ENCODE data around the gene ELK3.

The ELK3 gene

DNA sequence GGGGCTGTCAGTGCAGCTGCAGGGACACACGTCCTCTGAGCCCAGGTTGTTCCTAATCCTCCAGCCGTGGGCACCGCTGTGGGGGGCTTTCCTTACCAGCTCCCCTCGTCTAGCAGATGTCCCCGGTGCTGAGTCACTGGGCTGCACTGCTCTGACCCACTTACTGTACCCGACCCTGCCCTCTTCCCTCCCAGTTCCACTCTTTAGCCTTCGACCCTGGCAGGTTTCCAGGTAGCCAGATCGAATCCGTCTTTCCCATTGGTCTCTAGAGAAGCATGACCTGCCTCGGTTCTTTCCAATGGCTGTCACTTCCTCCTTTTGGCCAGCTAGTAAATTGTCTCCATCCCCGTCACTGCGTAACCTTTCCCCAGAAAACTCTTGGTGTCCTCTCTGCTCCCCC lies 48.4 kb downstream of the ELK3 start:
- Histone ChIP-seq H3K9ac (ENCODE audit: low read length) (no peak overlapping the region), H4K5ac (ENCODE audit: low read length) (no peak overlapping the region), H2BK15ac (replicated peaks; ENCODE audit: low read depth) (no peak overlapping the region), H3K79me1 (ENCODE audit: low read length) (peaks cover 2% of the 10 kb centered on the region), H3K79me2 (ENCODE audit: control insufficient read depth, insufficient read depth, low read length) (no peaks in the 10 kb centered on the region), H2BK120ac (ENCODE audit: low read depth, low read length) (no peak overlapping the region), H3K27ac (ENCODE audit: low read depth, low read length) (no peak overlapping the region), H3K4me1 (ENCODE audit: control insufficient read depth, low read depth, low read length) (no peaks in the 10 kb centered on the region), H3K4me3 (ENCODE audit: low read length) (no peak overlapping the region), H3K4ac (ENCODE audit: low read depth, low read length) (no peak overlapping the region), H3K18ac (ENCODE audit: low read length) (no peak overlapping the region), H3K27me3 (ENCODE audit: insufficient read depth, low read length, poor library complexity) (no peaks in the 10 kb centered on the region), H2BK5ac (ENCODE audit: low read length) (no peak overlapping the region), H3K36me3 (ENCODE audit: control insufficient read depth, insufficient read depth, low read length) (peaks cover under 1% of the 10 kb centered on the region), H4K8ac (ENCODE audit: low read depth, low read length) (no peak overlapping the region), H3K56ac (ENCODE audit: low read length) (no peak overlapping the region), H2AK5ac (ENCODE audit: low read length) (no peak overlapping the region), H3K4me2 (ENCODE audit: low read length) (no peak overlapping the region), H3K23ac (ENCODE audit: low read length) (no peak overlapping the region)
- no peak for DNase-seq
- no CpG with 5 or more reads among the region's 12 CpGs for WGBS (ENCODE audit: extremely low coverage, insufficient coverage, low lambda C conversion rate)

GRCh38 chr12:96244826-96245225 lies 50.7 kb downstream of the ELK3 start:
- WGBS (ENCODE audit: extremely low coverage, insufficient coverage, low lambda C conversion rate) = no CpG with 5 or more reads among the region's 13 CpGs
- no peak overlapping the region for H2BK5ac ChIP-seq (ENCODE audit: low read length)
- H2AK5ac ChIP-seq (ENCODE audit: low read length) = no peak overlapping the region
- no peak overlapping the region for H2BK15ac ChIP-seq (replicated peaks; ENCODE audit: low read depth)
- no peak overlapping the region for H3K18ac ChIP-seq (ENCODE audit: low read length)
- no peak overlapping the region for H3K27ac ChIP-seq (ENCODE audit: low read depth, low read length)
- no peak overlapping the region for H3K4me2 ChIP-seq (ENCODE audit: low read length)
- no peak overlapping the region for H3K56ac ChIP-seq (ENCODE audit: low read length)
- no peaks in the 10 kb centered on the region for H3K27me3 ChIP-seq (ENCODE audit: insufficient read depth, low read length, poor library complexity)
- peaks cover 3% of the 10 kb centered on the region for H3K36me3 ChIP-seq (ENCODE audit: control insufficient read depth, insufficient read depth, low read length)
- no peak overlapping the region for H3K23ac ChIP-seq (ENCODE audit: low read length)
- H2BK120ac ChIP-seq (ENCODE audit: low read depth, low read length) = no peak overlapping the region
- H3K79me1 ChIP-seq (ENCODE audit: low read length) = no peaks in the 10 kb centered on the region
- H3K79me2 ChIP-seq (ENCODE audit: control insufficient read depth, insufficient read depth, low read length) = no peaks in the 10 kb centered on the region
- no peak overlapping the region for H3K4me3 ChIP-seq (ENCODE audit: low read length)
- no peak overlapping the region for H3K9ac ChIP-seq (ENCODE audit: low read length)
- no peak overlapping the region for H4K5ac ChIP-seq (ENCODE audit: low read length)
- DNase-seq = no peak
- no peak overlapping the region for H3K4ac ChIP-seq (ENCODE audit: low read depth, low read length)
- no peaks in the 10 kb centered on the region for H3K4me1 ChIP-seq (ENCODE audit: control insufficient read depth, low read depth, low read length)
- no peak overlapping the region for H4K8ac ChIP-seq (ENCODE audit: low read depth, low read length)

GRCh38 chr12:96246926-96247505 lies 52.8 kb downstream of the ELK3 start:
- H3K4me2 ChIP-seq (ENCODE audit: low read length) = no peak overlapping the region
- no peaks in the 10 kb centered on the region for H3K79me2 ChIP-seq (ENCODE audit: control insufficient read depth, insufficient read depth, low read length)
- H3K79me1 ChIP-seq (ENCODE audit: low read length) = no peaks in the 10 kb centered on the region
- no CpG with 5 or more reads among the region's 36 CpGs for WGBS (ENCODE audit: extremely low coverage, insufficient coverage, low lambda C conversion rate)
- H3K18ac ChIP-seq (ENCODE audit: low read length) = no peak overlapping the region
- H4K8ac ChIP-seq (ENCODE audit: low read depth, low read length) = no peak overlapping the region
- H3K56ac ChIP-seq (ENCODE audit: low read length) = no peak overlapping the region
- no peak overlapping the region for H3K4ac ChIP-seq (ENCODE audit: low read depth, low read length)
- H2BK120ac ChIP-seq (ENCODE audit: low read depth, low read length) = no peak overlapping the region
- no peak overlapping the region for H3K4me3 ChIP-seq (ENCODE audit: low read length)
- H3K36me3 ChIP-seq (ENCODE audit: control insufficient read depth, insufficient read depth, low read length) = peaks cover 3% of the 10 kb centered on the region
- no peak overlapping the region for H3K9ac ChIP-seq (ENCODE audit: low read length)
- H3K27ac ChIP-seq (ENCODE audit: low read depth, low read length) = no peak overlapping the region
- no peak overlapping the region for H2AK5ac ChIP-seq (ENCODE audit: low read length)
- H2BK15ac ChIP-seq (replicated peaks; ENCODE audit: low read depth) = no peak overlapping the region
- no peak overlapping the region for H2BK5ac ChIP-seq (ENCODE audit: low read length)
- DNase-seq = no peak
- no peak overlapping the region for H3K23ac ChIP-seq (ENCODE audit: low read length)
- no peaks in the 10 kb centered on the region for H3K27me3 ChIP-seq (ENCODE audit: insufficient read depth, low read length, poor library complexity)
- no peak overlapping the region for H4K5ac ChIP-seq (ENCODE audit: low read length)
- H3K4me1 ChIP-seq (ENCODE audit: control insufficient read depth, low read depth, low read length) = no peaks in the 10 kb centered on the region

GRCh38 chr12:96247563-96247962 lies 53.4 kb downstream of the ELK3 start:
- no peak overlapping the region for H2BK15ac ChIP-seq (replicated peaks; ENCODE audit: low read depth)
- no peak overlapping the region for H3K4me2 ChIP-seq (ENCODE audit: low read length)
- no peaks in the 10 kb centered on the region for H3K4me1 ChIP-seq (ENCODE audit: control insufficient read depth, low read depth, low read length)
- H4K8ac ChIP-seq (ENCODE audit: low read depth, low read length) = no peak overlapping the region
- no peak overlapping the region for H3K4ac ChIP-seq (ENCODE audit: low read depth, low read length)
- no peak overlapping the region for H2AK5ac ChIP-seq (ENCODE audit: low read length)
- no peak overlapping the region for H3K4me3 ChIP-seq (ENCODE audit: low read length)
- no peaks in the 10 kb centered on the region for H3K79me1 ChIP-seq (ENCODE audit: low read length)
- H3K23ac ChIP-seq (ENCODE audit: low read length) = no peak overlapping the region
- no peak overlapping the region for H3K56ac ChIP-seq (ENCODE audit: low read length)
- WGBS (ENCODE audit: extremely low coverage, insufficient coverage, low lambda C conversion rate) = no CpG with 5 or more reads among the region's 13 CpGs
- H3K27me3 ChIP-seq (ENCODE audit: insufficient read depth, low read length, poor library complexity) = no peaks in the 10 kb centered on the region
- H3K36me3 ChIP-seq (ENCODE audit: control insufficient read depth, insufficient read depth, low read length) = peaks cover 3% of the 10 kb centered on the region
- no peaks in the 10 kb centered on the region for H3K79me2 ChIP-seq (ENCODE audit: control insufficient read depth, insufficient read depth, low read length)
- H4K5ac ChIP-seq (ENCODE audit: low read length) = no peak overlapping the region
- H3K9ac ChIP-seq (ENCODE audit: low read length) = no peak overlapping the region
- no peak for DNase-seq
- no peak overlapping the region for H3K27ac ChIP-seq (ENCODE audit: low read depth, low read length)
- H3K18ac ChIP-seq (ENCODE audit: low read length) = no peak overlapping the region
- H2BK5ac ChIP-seq (ENCODE audit: low read length) = no peak overlapping the region
- H2BK120ac ChIP-seq (ENCODE audit: low read depth, low read length) = no peak overlapping the region

DNA sequence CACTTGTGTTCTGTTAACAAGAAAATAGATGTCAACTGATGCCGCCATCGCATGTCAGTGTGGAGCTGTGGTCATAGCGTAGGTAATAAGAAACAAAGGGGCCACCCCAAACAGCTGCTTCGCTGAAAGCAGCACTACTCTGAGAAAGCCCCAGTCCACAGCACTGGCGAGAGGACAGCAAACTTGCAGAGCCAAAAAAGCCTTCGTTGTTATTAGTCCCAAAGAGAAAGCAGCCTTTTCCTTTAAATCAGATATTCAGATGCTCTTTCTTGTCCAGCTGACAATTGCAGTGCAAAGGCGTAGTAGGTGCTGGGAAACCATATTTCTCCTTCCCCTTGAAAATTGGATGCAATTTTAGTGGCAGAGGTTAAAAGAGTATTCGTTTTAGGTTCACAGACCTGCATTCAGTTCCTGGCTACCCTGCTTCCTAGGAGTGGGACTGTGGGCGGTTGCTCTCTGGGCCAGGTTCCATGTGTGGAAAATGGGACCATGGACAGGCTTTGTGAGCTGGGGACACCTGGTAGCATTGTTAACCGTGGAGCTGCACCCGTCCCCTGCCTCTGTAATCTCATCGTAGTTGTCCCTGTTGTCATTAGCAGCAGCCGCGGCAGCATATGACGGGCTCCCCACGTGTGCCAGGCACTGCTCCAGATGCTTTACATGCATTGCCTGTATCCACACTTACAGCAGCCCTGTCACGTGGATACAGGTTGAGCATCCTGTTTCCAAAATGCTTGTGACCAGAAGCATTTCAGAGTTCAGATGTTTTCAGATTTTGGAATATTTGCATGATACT lies 54.2 kb downstream of the ELK3 start:
- H3K9ac ChIP-seq (ENCODE audit: low read length) = no peak overlapping the region
- H3K79me2 ChIP-seq (ENCODE audit: control insufficient read depth, insufficient read depth, low read length) = no peaks in the 10 kb centered on the region
- no peak overlapping the region for H3K56ac ChIP-seq (ENCODE audit: low read length)
- H2BK15ac ChIP-seq (replicated peaks; ENCODE audit: low read depth) = no peak overlapping the region
- no peak overlapping the region for H3K4ac ChIP-seq (ENCODE audit: low read depth, low read length)
- no peaks in the 10 kb centered on the region for H3K4me1 ChIP-seq (ENCODE audit: control insufficient read depth, low read depth, low read length)
- H3K27ac ChIP-seq (ENCODE audit: low read depth, low read length) = no peak overlapping the region
- no peak overlapping the region for H3K4me2 ChIP-seq (ENCODE audit: low read length)
- H3K27me3 ChIP-seq (ENCODE audit: insufficient read depth, low read length, poor library complexity) = no peaks in the 10 kb centered on the region
- H3K18ac ChIP-seq (ENCODE audit: low read length) = no peak overlapping the region
- no peak for DNase-seq
- no peak overlapping the region for H2BK120ac ChIP-seq (ENCODE audit: low read depth, low read length)
- no peak overlapping the region for H2AK5ac ChIP-seq (ENCODE audit: low read length)
- no peak overlapping the region for H2BK5ac ChIP-seq (ENCODE audit: low read length)
- H3K23ac ChIP-seq (ENCODE audit: low read length) = no peak overlapping the region
- H3K4me3 ChIP-seq (ENCODE audit: low read length) = no peak overlapping the region
- no peaks in the 10 kb centered on the region for H3K79me1 ChIP-seq (ENCODE audit: low read length)
- no peak overlapping the region for H4K5ac ChIP-seq (ENCODE audit: low read length)
- no peak overlapping the region for H4K8ac ChIP-seq (ENCODE audit: low read depth, low read length)
- no CpG with 5 or more reads among the region's 17 CpGs for WGBS (ENCODE audit: extremely low coverage, insufficient coverage, low lambda C conversion rate)
- H3K36me3 ChIP-seq (ENCODE audit: control insufficient read depth, insufficient read depth, low read length) = peaks cover 3% of the 10 kb centered on the region
